SU-DHL-6 (cell line): ENCODE measurements around the gene NAPB.

Experiments used
- H2AFZ ChIP-seq: fragments of 200-600 bp; sonication (generic); 2 replicates; pipeline ENCODE4 v1.6.1; 2014; ENCODE audit warnings: low read depth, mild to moderate bottlenecking, moderate library complexity, mixed read lengths, antibody characterized with exemption, low read length; ENCODE audit not compliant: severe bottlenecking
- H3F3A ChIP-seq: fragments of 200-600 bp; shearing (Covaris generic); 2 replicates; pipeline ENCODE4 v1.6.0; 2016; ENCODE audit warnings: antibody characterized with exemption, mild to moderate bottlenecking; ENCODE audit not compliant: insufficient read depth
- H3K27ac ChIP-seq: fragments of 200-600 bp; sonication (generic); 2 replicates; pipeline ENCODE4 v1.5.1; 2016; ENCODE audit warnings: low read depth, mild to moderate bottlenecking, low read length, moderate library complexity, mixed read lengths
- H3K27me3 ChIP-seq: fragments of 200-600 bp; sonication (generic), shearing (Covaris generic); 2 replicates; pipeline ENCODE4 v1.6.0; 2014; ENCODE audit warnings: mild to moderate bottlenecking, low read length
- H3K36me3 ChIP-seq: fragments of 200-600 bp; sonication (generic); 2 replicates; pipeline ENCODE4 v1.6.1; 2014; ENCODE audit warnings: mild to moderate bottlenecking, low read length, mixed read lengths
- H3K4me2 ChIP-seq: fragments of 300-600, 200-600 bp; shearing (Covaris generic), sonication (generic); 2 replicates; pipeline ENCODE4 v1.6.0; 2014; ENCODE audit warnings: low read length, low read depth, mild to moderate bottlenecking; ENCODE audit not compliant: poor library complexity, severe bottlenecking
- H3K4me3 ChIP-seq: fragments of 200-600 bp; sonication (generic); 2 replicates; pipeline ENCODE4 v1.5.1; 2014; ENCODE audit warnings: antibody characterized with exemption, low read length, mild to moderate bottlenecking, mixed read lengths; ENCODE audit not compliant: insufficient read depth, poor library complexity, severe bottlenecking
- H3K79me2 ChIP-seq: fragments of 200-600 bp; sonication (generic); 2 replicates; pipeline ENCODE4 v1.6.1; 2014; ENCODE audit warnings: mild to moderate bottlenecking, low read length, moderate library complexity; ENCODE audit not compliant: insufficient read depth
- H3K9ac ChIP-seq: fragments of 200-600 bp; sonication (generic); 2 replicates; pipeline ENCODE4 v1.7.0; 2014; ENCODE audit warnings: mild to moderate bottlenecking, low read length
- H3K9me2 ChIP-seq: fragments of 200-600 bp; sonication (generic); replicated peaks from 2 replicates; pipeline ENCODE4 v1.6.1; 2014; ENCODE audit warnings: low read length; ENCODE audit not compliant: insufficient read depth
- H3K9me3 ChIP-seq: fragments of 200-600 bp; sonication (generic); 2 replicates; pipeline ENCODE4 v1.6.1; 2014; ENCODE audit warnings: low read length, mixed read lengths; ENCODE audit not compliant: insufficient read depth
- H4K20me1 ChIP-seq: fragments of 200-600 bp; sonication (generic); 2 replicates; pipeline ENCODE4 v1.6.1; 2014; ENCODE audit warnings: low read depth, mild to moderate bottlenecking, antibody characterized with exemption, low read length, moderate library complexity, mixed read lengths
- CTCF ChIP-seq: fragments of 200-600 bp; sonication (generic); IDR thresholded peaks from one replicate; pipeline ENCODE4 v1.5.1; 2017; ENCODE audit warnings: antibody characterized with exemption, mild to moderate bottlenecking, low read length, moderate library complexity; ENCODE audit not compliant: insufficient read depth, poor library complexity, severe bottlenecking
- EZH2phosphoT487 ChIP-seq: fragments of 200-600 bp; sonication (generic), shearing (Covaris generic); conservative IDR thresholded peaks from 2 replicates; pipeline ENCODE4 v1.6.1; 2018; ENCODE audit warnings: mild to moderate bottlenecking, antibody characterized with exemption, low read length, moderate library complexity, mixed read lengths

The NAPB gene

GRCh38 chr20:23365390-23366165 is 55.7 kb downstream of the NAPB start:
- peaks cover 5% of the 10 kb centered on the region; the same call in 1 of the 2 replicates for H3K36me3 ChIP-seq
- no peaks in the 10 kb centered on the region for H3K9me3 ChIP-seq
- H3K4me2 ChIP-seq: peak overlapping the region; percentile 39
- no peak for TF ChIP-seq CTCF
- TF ChIP-seq EZH2phosphoT487: no peak
- peaks cover 4% of the 10 kb centered on the region; the same call in 1 of the 2 replicates for H4K20me1 ChIP-seq
- H3K9ac ChIP-seq: no peak overlapping the region
- H3K27ac ChIP-seq: no peak overlapping the region
- no peak overlapping the region for H2AFZ ChIP-seq
- no peaks in the 10 kb centered on the region for H3K27me3 ChIP-seq
- no peak overlapping the region for H3K4me3 ChIP-seq
- peaks cover 8% of the 10 kb centered on the region for H3F3A ChIP-seq
- peaks cover 64% of the 10 kb centered on the region for H3K79me2 ChIP-seq
- H3K9me2 ChIP-seq: no peaks in the 10 kb centered on the region

- TF ChIP-seq EZH2phosphoT487 (no peak), CTCF (no peak)
- Histone ChIP-seq H3F3A (peaks cover 21% of the 10 kb centered on the region), H3K27ac (peak overlapping the region; percentile 55), H4K20me1 (peaks cover 4% of the 10 kb centered on the region; the same call in 1 of the 2 replicates), H3K4me2 (peak overlapping the region; percentile 80), H2AFZ (no peak overlapping the region), H3K36me3 (0 out of 2 replicates have a peak, but pooled peaks cover 4% of the 10 kb centered on the region), H3K27me3 (no peaks in the 10 kb centered on the region), H3K9ac (peak overlapping the region; percentile 91), H3K9me3 (no peaks in the 10 kb centered on the region), H3K4me3 (peak overlapping the region; percentile 78), H3K79me2 (peaks cover 61% of the 10 kb centered on the region), H3K9me2 (no peaks in the 10 kb centered on the region)
Measured at GRCh38 chr20:23363257-23363649, 58.0 kb downstream of the NAPB start.

- H3K9me3 ChIP-seq: no peaks in the 10 kb centered on the region
- 0 out of 2 replicates have a peak, but pooled peaks cover 4% of the 10 kb centered on the region for H3K36me3 ChIP-seq
- H3F3A ChIP-seq: peaks cover 21% of the 10 kb centered on the region
- peak overlapping the region; percentile 80 for H3K4me2 ChIP-seq
- peak overlapping the region; percentile 91 for H3K9ac ChIP-seq
- H4K20me1 ChIP-seq: peaks cover 4% of the 10 kb centered on the region; the same call in 1 of the 2 replicates
- no peak for TF ChIP-seq CTCF
- H2AFZ ChIP-seq: peak overlapping the region; percentile 34
- H3K79me2 ChIP-seq: peaks cover 55% of the 10 kb centered on the region
- H3K9me2 ChIP-seq: no peaks in the 10 kb centered on the region
- H3K27me3 ChIP-seq: no peaks in the 10 kb centered on the region
- H3K4me3 ChIP-seq: peak overlapping the region; percentile 78
- peak overlapping the region; percentile 55 for H3K27ac ChIP-seq
Measured at GRCh38 chr20:23362392-23363256, 58.7 kb downstream of the NAPB start.
